Panc1 (cell line): ENCODE results near the gene NWD2.

ENCODE experiments used
- CTCF ChIP-seq: fragments of 450-650 bp; IDR thresholded peaks from 2 replicates; pipeline ENCODE4 v1.5.1; 2017; ENCODE audit warnings: mild to moderate bottlenecking
- SIN3A ChIP-seq: IDR thresholded peaks from 2 replicates; pipeline ENCODE4 v1.6.1; 2012; ENCODE audit warnings: low read depth, mild to moderate bottlenecking, low read length, moderate library complexity, borderline replicate concordance; ENCODE audit not compliant: insufficient read depth
- TF ChIP-seq, protein P1 (sequence below), 2 experiments: IDR thresholded peaks; 2 replicates each; pipeline ENCODE4 v1.6.1; 2011 to 2012; ENCODE audit warnings: low read depth in 2 of 2, control low read depth in 1 of 2, low read length in 1 of 2, mild to moderate bottlenecking in 1 of 2, moderate library complexity in 1 of 2; ENCODE audit not compliant: insufficient read depth in 1 of 2

DNA sequence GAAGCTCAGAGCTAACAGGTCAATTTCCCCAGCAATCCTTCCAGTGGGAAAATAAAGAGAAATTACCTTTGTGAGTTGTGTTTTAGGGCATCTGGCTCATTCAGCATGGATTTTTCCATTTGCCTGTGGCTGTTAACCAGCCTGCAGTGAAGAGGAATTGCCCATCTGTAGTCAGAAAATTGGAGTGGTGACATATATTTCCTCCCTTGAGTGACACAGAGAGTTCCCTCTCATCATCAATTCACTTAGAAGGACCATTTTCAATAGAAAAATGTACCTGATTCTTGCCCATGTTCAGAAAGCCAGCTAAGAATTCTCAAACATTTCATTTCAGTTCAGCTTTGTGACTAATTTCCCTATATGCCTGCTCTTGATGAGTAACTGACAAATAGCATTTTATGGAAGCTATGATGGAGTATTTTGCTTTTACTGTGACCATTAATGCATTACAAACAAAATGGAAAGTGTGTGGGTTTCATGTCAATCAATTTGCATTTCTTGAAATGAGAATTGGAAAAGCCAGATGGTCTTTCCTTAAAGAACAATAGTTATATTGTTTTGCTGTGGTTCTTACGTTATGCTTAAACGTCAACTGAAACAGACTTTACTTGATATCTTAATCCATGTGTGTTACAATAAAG, 155.8 kb downstream of the NWD2 start:
- TF ChIP-seq CTCF (no peak), SIN3A (no peak)
- TF ChIP-seq, protein P1, sequence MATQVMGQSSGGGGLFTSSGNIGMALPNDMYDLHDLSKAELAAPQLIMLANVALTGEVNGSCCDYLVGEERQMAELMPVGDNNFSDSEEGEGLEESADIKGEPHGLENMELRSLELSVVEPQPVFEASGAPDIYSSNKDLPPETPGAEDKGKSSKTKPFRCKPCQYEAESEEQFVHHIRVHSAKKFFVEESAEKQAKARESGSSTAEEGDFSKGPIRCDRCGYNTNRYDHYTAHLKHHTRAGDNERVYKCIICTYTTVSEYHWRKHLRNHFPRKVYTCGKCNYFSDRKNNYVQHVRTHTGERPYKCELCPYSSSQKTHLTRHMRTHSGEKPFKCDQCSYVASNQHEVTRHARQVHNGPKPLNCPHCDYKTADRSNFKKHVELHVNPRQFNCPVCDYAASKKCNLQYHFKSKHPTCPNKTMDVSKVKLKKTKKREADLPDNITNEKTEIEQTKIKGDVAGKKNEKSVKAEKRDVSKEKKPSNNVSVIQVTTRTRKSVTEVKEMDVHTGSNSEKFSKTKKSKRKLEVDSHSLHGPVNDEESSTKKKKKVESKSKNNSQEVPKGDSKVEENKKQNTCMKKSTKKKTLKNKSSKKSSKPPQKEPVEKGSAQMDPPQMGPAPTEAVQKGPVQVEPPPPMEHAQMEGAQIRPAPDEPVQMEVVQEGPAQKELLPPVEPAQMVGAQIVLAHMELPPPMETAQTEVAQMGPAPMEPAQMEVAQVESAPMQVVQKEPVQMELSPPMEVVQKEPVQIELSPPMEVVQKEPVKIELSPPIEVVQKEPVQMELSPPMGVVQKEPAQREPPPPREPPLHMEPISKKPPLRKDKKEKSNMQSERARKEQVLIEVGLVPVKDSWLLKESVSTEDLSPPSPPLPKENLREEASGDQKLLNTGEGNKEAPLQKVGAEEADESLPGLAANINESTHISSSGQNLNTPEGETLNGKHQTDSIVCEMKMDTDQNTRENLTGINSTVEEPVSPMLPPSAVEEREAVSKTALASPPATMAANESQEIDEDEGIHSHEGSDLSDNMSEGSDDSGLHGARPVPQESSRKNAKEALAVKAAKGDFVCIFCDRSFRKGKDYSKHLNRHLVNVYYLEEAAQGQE (IDR thresholded peaks at IDR 0.05; ENCODE audit: insufficient read depth in 1 of 2, low read depth in 2 of 2, low read length in 1 of 2): no peak
